ENCODE measurements around the gene PRSS35. TPM values are rescaled to one million over a fixed set of nuclear protein-coding genes. Genes with fewer than 3 reads are reported as not detected.

Gene PRSS35
- total and polyA plus RNA-seq, 2 donors (not counting 1 experiment from before 2014, with no cell fraction given): 4.1 to 6.8 TPM

DNA sequence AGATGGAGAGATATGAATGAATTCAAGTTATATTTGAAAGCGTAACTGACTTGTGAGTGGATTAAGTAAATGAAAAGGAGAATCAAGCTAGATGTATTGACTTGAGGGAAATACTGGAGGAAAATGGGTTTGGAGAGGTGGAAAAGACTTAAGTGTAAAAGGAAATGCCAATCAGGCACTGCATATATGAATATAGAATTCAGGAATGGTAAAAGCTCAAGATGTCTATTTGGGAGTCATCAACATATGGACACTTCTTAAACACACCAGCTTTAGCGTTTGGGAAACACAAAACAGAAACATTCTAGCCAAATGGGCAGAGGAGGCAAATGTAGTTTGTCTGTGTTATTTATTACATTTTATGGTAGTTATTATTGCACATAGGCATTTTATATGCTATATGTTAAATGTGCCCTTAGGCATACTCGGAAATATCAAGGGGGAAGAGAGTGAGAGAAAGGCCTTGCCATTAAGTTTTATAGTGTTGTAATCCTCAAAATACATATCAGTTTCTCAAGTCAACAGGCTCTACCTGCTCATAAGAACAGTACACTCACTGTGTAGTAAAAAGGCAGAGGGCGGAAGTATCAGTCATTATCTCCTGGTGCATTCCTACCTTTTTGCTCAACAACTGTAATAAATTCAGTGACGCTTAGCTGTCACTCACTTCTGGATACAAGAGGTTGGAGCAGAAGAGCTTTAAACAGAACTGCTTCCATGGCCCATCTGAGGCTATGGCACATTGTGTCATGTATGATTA, 47.8 kb upstream of the PRSS35 start:
- Histone ChIP-seq H3K9me3 (ENCODE audit: control insufficient read depth, insufficient read depth, low read depth, low read length) (no peaks in the 10 kb centered on the region), H3K27me3 (ENCODE audit: control insufficient read depth, insufficient read depth, low read length) (no peaks in the 10 kb centered on the region), H3K4me1 (ENCODE audit: control insufficient read depth, extremely low read depth, insufficient read depth, low read length) (no peaks in the 10 kb centered on the region), H3K9ac (ENCODE audit: insufficient read depth, low read length) (no peak overlapping the region), H3K27ac (ENCODE audit: insufficient read depth, low read length) (no peak overlapping the region), H2AFZ (ENCODE audit: low read length) (no peak overlapping the region), H3K4me3 (replicated peaks in 1 of 4; ENCODE audit: control extremely low read depth in 1 of 4, insufficient read depth in 1 of 4, low read depth in 3 of 4, low read length in 4 of 4) (no peak overlapping the region), H3K4me2 (ENCODE audit: extremely low read depth, insufficient read depth, low read length) (no peak overlapping the region), H3K79me2 (ENCODE audit: control insufficient read depth, insufficient read depth, low read length) (no peaks in the 10 kb centered on the region), H4K20me1 (ENCODE audit: control insufficient read depth, extremely low read depth, insufficient read depth, low read length) (no peaks in the 10 kb centered on the region), H3K36me3 (ENCODE audit: control insufficient read depth, insufficient read depth, low read length) (no peaks in the 10 kb centered on the region)
- TF ChIP-seq, protein P1, sequence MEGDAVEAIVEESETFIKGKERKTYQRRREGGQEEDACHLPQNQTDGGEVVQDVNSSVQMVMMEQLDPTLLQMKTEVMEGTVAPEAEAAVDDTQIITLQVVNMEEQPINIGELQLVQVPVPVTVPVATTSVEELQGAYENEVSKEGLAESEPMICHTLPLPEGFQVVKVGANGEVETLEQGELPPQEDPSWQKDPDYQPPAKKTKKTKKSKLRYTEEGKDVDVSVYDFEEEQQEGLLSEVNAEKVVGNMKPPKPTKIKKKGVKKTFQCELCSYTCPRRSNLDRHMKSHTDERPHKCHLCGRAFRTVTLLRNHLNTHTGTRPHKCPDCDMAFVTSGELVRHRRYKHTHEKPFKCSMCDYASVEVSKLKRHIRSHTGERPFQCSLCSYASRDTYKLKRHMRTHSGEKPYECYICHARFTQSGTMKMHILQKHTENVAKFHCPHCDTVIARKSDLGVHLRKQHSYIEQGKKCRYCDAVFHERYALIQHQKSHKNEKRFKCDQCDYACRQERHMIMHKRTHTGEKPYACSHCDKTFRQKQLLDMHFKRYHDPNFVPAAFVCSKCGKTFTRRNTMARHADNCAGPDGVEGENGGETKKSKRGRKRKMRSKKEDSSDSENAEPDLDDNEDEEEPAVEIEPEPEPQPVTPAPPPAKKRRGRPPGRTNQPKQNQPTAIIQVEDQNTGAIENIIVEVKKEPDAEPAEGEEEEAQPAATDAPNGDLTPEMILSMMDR (conservative IDR thresholded peaks at IDR 0.05 in 1 of 2, IDR thresholded peaks at IDR 0.05 in 1 of 2; ENCODE audit: low read depth in 1 of 2, low read length in 2 of 2): no peak
- TF ChIP-seq EZH2 (IDR thresholded peaks at IDR 0.05; ENCODE audit: low read length, missing control alignments): no peak
- no peak for DNase-seq (ENCODE audit: low read depth in 2 of 2)

DNA sequence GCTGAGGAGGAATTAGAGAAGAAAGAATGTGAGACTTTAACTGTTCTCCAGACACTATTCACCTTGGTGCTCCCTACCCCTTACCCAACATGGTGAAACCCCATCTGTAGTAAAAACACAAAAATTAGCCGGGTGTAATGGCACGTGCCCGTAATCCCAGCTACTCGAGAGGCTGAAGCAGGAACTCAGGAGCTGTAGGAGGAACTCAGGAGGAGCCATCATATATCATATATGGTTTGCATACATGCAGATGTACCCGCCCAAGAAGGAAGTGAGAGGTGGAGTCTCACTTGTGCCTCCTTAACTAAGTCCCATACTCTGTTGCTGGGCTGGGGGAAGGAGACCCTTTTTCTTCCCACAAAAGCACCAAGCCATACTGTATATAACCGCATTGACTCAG, 46.0 kb upstream of the PRSS35 start:
- H3K4me1 ChIP-seq (ENCODE audit: control insufficient read depth, extremely low read depth, insufficient read depth, low read length): no peaks in the 10 kb centered on the region
- no peaks in the 10 kb centered on the region for H3K27me3 ChIP-seq (ENCODE audit: control insufficient read depth, insufficient read depth, low read length)
- TF ChIP-seq EZH2 (IDR thresholded peaks at IDR 0.05; ENCODE audit: low read length, missing control alignments): no peak
- TF ChIP-seq, protein P1 (conservative IDR thresholded peaks at IDR 0.05 in 1 of 2, IDR thresholded peaks at IDR 0.05 in 1 of 2; ENCODE audit: low read depth in 1 of 2, low read length in 2 of 2): no peak
- H3K27ac ChIP-seq (ENCODE audit: insufficient read depth, low read length): no peak overlapping the region
- H3K9ac ChIP-seq (ENCODE audit: insufficient read depth, low read length): no peak overlapping the region
- H4K20me1 ChIP-seq (ENCODE audit: control insufficient read depth, extremely low read depth, insufficient read depth, low read length): no peaks in the 10 kb centered on the region
- no peak overlapping the region for H3K4me2 ChIP-seq (ENCODE audit: extremely low read depth, insufficient read depth, low read length)
- no peaks in the 10 kb centered on the region for H3K36me3 ChIP-seq (ENCODE audit: control insufficient read depth, insufficient read depth, low read length)
- no peak for DNase-seq (ENCODE audit: low read depth in 2 of 2)
- no peak overlapping the region for H2AFZ ChIP-seq (ENCODE audit: low read length)
- no peak overlapping the region for H3K4me3 ChIP-seq (replicated peaks in 1 of 4; ENCODE audit: control extremely low read depth in 1 of 4, insufficient read depth in 1 of 4, low read depth in 3 of 4, low read length in 4 of 4)
- H3K9me3 ChIP-seq (ENCODE audit: control insufficient read depth, insufficient read depth, low read depth, low read length): no peaks in the 10 kb centered on the region
- H3K79me2 ChIP-seq (ENCODE audit: control insufficient read depth, insufficient read depth, low read length): no peaks in the 10 kb centered on the region

DNA sequence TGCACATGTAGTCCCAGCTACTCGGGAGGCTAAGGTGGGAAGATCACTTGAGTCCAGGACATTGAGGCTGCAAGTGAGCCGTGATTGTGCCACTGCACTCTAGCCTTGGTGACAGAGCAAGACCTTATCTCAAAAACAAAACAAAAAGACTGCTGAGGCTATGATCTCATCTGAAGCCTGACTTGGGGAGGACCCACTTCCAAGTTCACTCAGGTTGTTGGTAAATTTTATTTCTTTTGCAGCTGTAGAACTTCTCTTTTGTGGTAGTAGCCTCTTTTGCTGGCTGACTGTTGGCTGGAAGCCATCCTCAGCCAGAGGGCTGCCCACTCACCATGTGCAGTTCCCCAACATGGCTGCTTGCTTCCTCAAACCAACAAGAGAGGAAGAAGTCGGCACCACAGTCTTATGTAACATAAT, 44.7 kb upstream of the PRSS35 start:
- H3K27me3 ChIP-seq (ENCODE audit: control insufficient read depth, insufficient read depth, low read length): no peaks in the 10 kb centered on the region
- H3K9ac ChIP-seq (ENCODE audit: insufficient read depth, low read length): no peak overlapping the region
- DNase-seq (ENCODE audit: low read depth in 2 of 2): no peak
- no peaks in the 10 kb centered on the region for H3K4me1 ChIP-seq (ENCODE audit: control insufficient read depth, extremely low read depth, insufficient read depth, low read length)
- H3K9me3 ChIP-seq (ENCODE audit: control insufficient read depth, insufficient read depth, low read depth, low read length): no peaks in the 10 kb centered on the region
- no peaks in the 10 kb centered on the region for H3K36me3 ChIP-seq (ENCODE audit: control insufficient read depth, insufficient read depth, low read length)
- H3K4me3 ChIP-seq (replicated peaks in 1 of 4; ENCODE audit: control extremely low read depth in 1 of 4, insufficient read depth in 1 of 4, low read depth in 3 of 4, low read length in 4 of 4): no peak overlapping the region
- no peak overlapping the region for H2AFZ ChIP-seq (ENCODE audit: low read length)
- no peaks in the 10 kb centered on the region for H3K79me2 ChIP-seq (ENCODE audit: control insufficient read depth, insufficient read depth, low read length)
- no peak for TF ChIP-seq EZH2 (IDR thresholded peaks at IDR 0.05; ENCODE audit: low read length, missing control alignments)
- TF ChIP-seq, protein P1 (conservative IDR thresholded peaks at IDR 0.05 in 1 of 2, IDR thresholded peaks at IDR 0.05 in 1 of 2; ENCODE audit: low read depth in 1 of 2, low read length in 2 of 2): no peak
- H4K20me1 ChIP-seq (ENCODE audit: control insufficient read depth, extremely low read depth, insufficient read depth, low read length): no peaks in the 10 kb centered on the region
- H3K4me2 ChIP-seq (ENCODE audit: extremely low read depth, insufficient read depth, low read length): no peak overlapping the region
- no peak overlapping the region for H3K27ac ChIP-seq (ENCODE audit: insufficient read depth, low read length)

All from fibroblast of lung (primary cell).